Gastroesophageal sphincter (tissue), 3 donors: Measurements from ENCODE around the gene PDLIM4.

Experiments used
- CTCF ChIP-seq, 4 experiments: fragments of 200-600 bp in 2 of 4; fragments of 450-650 bp in 2 of 4; sonication (generic) in 1 of 4; IDR thresholded peaks; one replicate each; pipeline ENCODE4 v1.5.1; 2017 to 2019; ENCODE audit warnings: antibody characterized with exemption in 4 of 4, mild to moderate bottlenecking in 2 of 4, moderate library complexity in 2 of 4
- EP300 ChIP-seq: sonication (generic); formaldehyde crosslinking; IDR thresholded peaks from one replicate; pipeline ENCODE4 v1.6.1; 2017; ENCODE audit warnings: antibody characterized with exemption, mild to moderate bottlenecking

DNA sequence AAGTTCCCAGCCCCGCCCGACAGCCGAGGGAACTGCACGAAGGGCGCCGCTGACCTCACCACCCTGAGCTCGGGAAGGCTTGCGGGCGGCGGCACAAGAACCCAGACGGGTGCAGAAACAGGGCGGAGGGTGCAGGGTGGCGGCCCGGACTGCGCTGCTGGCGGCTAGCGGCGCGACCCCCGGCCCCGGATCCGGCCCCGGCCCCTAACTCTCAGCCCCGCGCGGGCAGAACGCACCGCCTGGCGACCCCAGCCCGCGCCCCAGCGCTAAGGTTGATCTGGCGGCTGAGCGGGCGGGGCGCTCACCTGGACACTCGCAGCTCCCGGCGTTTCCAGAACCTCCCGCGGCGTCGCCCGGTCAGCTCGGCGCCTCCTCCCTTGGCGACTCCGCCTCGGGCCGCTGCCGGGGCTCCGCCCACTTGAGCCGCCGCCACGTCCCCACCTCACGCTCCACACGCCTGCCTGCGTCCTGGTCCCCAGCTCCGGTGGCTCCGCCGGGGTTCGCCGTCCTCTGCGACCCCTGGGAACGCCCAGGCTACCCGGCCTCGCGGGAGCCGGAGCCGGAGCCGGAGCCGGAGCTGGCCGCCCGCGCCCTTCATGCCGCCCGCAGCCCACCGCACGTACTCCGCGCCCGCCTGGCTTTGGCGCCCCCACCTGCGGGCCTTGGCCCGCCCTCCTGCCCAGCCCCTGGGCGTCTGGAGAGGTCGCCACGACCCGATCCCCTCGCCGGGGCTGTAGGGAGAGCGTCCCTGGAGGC, 29.8 kb upstream of the PDLIM4 start, which contains the start of gene P4HA2:
- TF ChIP-seq EP300 (no peak), CTCF (IDR thresholded peaks at IDR 0.05) (peak in 3 of 4 experiments; percentile 23 to 68 (median 48))
